Skin of body (tissue), 2 donors: ENCODE data around the gene GRIN2D. TPM values are rescaled to one million over a fixed set of nuclear protein-coding genes. Genes with fewer than 3 reads are reported as not detected.

Source experiments
- DNase-seq: peaks from one replicate; lab custom pipeline; 2025; lab: John Stamatoyannopoulos, UW
- total RNA-seq: library from RNA; depleted of rRNA; stranded (reverse); fragments of >200 nt; gene quantifications from one replicate; pipeline ENCODE4 v1.2.3, GENCODE V29; 2014

The GRIN2D gene
- total RNA-seq: 1.1 TPM

GRCh38 chr19:48393559-48394330, at the start of gene GRIN2D:
Gene GRIN2D (plus strand): TSS chr19:48393668. CDS start chr19:48398393, 4,725 bp downstream.
- DNase-seq: no peak

- DNase-seq: no peak
Measured at GRCh38 chr19:48344892-48345291, 48.6 kb upstream of the GRIN2D start.

GRCh38 chr19:48346191-48346590, 47.3 kb upstream of the GRIN2D start:
- DNase-seq: no peak

- DNase-seq: no peak
Measured at GRCh38 chr19:48348045-48348444, 45.4 kb upstream of the GRIN2D start.

GRCh38 chr19:48348737-48349136, 44.7 kb upstream of the GRIN2D start:
- no peak for DNase-seq

GRCh38 chr19:48350856-48351255, 42.6 kb upstream of the GRIN2D start:
- peak; percentile 77 for DNase-seq

- peak; percentile 77 for DNase-seq
Measured at GRCh38 chr19:48351341-48351752, 42.1 kb upstream of the GRIN2D start.

- no peak for DNase-seq
Measured at GRCh38 chr19:48353677-48354076, 39.8 kb upstream of the GRIN2D start.

- DNase-seq: no peak
Measured at GRCh38 chr19:48354332-48354992, 39.0 kb upstream of the GRIN2D start.

- no peak for DNase-seq
Measured at GRCh38 chr19:48355365-48355954, 38.0 kb upstream of the GRIN2D start.

- no peak for DNase-seq
Measured at GRCh38 chr19:48359123-48359522, 34.3 kb upstream of the GRIN2D start.

- DNase-seq: no peak
Measured at GRCh38 chr19:48361912-48362311, 31.6 kb upstream of the GRIN2D start.

GRCh38 chr19:48362716-48363499, 30.6 kb upstream of the GRIN2D start:
- peak; percentile 85 for DNase-seq

- DNase-seq: no peak
Measured at GRCh38 chr19:48363500-48363809, 30.0 kb upstream of the GRIN2D start.

GRCh38 chr19:48363810-48364597, 29.5 kb upstream of the GRIN2D start, which contains the start of the genes SYNGR4 and TMEM143:
Gene SYNGR4 (plus strand): TSS chr19:48364367. CDS start chr19:48365843, 1,476 bp downstream.
Gene TMEM143 (minus strand): TSS chr19:48363940. CDS start chr19:48363920, 20 bp downstream.
- DNase-seq: peak; percentile 100

GRCh38 chr19:48364598-48365348, 28.7 kb upstream of the GRIN2D start:
- DNase-seq: no peak

GRCh38 chr19:48365602-48366001, 27.9 kb upstream of the GRIN2D start:
- DNase-seq: no peak

GRCh38 chr19:48367855-48368254, 25.6 kb upstream of the GRIN2D start:
- DNase-seq: no peak

GRCh38 chr19:48368936-48369335, 24.5 kb upstream of the GRIN2D start:
- no peak for DNase-seq

GRCh38 chr19:48370955-48371354, 22.5 kb upstream of the GRIN2D start:
- no peak for DNase-seq
